Activated T-cell treated with anti-CD3 and anti-CD28 coated beads, Interleukin-2, amount 50 U/mL, for 1 hour (primary cell): ENCODE data around the gene RNASE4.
"Not testable (repeated sequence)": the region's sequence is repeated elsewhere in the genome, so short reads cannot be mapped to it uniquely, and the experiment has no call there.

Source experiments
- DNase-seq: peaks from one replicate; pipeline ENCODE4 v3.0.0-alpha.2; 2020

The RNASE4 gene

DNA sequence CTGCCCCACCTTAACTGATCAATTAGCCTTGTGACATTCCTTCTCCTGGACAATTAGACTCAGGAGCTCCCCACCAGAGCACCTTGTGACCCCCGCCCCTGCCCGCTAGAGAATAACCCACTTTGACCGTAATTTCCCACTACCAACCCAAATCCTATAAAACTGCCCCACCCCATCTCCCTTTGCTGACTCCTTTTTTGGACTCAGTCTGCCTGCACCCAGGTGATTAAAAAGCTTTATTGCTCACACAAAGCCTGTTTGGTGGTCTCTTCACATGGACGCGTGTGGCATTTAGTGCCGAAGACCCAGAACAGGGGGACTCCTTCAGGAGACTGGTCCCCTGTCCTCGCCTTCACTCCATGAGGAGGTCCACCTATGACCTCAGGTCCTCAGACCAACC lies 16.6 kb downstream of the RNASE4 start:
- DNase-seq: not testable (repeated sequence)

GRCh38 chr14:20706657-20707355 lies 22.4 kb downstream of the RNASE4 start:
- no peak for DNase-seq

DNA sequence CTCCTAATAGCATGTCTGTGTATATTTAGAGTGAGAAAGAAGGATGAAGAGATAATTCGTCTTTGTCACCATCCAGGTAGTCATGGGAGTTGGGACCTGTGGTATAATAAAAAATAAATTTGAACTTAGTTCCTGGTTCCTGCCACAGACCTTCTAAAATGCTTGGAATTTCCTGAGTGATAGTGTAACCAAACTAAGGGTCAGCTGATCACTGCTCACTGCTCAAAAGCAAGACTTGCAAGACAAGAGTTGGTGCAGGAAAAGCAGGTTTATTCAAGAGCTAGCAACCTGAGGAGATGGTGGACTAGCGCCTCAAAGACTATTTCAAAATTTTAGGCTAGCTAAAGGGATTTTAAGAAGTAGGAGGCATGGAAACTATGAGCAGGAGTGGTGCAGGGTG lies 23.3 kb downstream of the RNASE4 start:
- DNase-seq: no peak

DNA sequence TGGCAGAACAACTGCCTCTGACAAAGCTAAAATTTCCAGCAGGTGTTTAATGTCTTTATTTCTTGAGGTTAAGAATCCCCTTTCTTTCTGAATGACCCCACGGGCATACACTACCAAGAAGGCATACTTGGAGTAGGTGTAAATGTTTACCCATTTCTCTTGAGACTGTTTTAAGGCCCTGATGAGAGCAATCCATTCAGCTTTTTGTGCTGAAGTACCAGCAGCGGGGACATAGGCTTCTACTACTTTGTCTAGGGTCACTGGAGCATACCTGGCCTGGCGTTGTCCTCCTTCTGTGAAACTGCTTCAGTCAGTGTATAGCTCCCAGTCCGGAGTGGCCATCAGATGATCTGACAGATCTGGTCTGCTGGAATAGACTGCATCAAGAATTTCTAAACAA lies 26.9 kb downstream of the RNASE4 start:
- no peak for DNase-seq

GRCh38 chr14:20711685-20712084 lies 27.3 kb downstream of the RNASE4 start:
- no peak for DNase-seq

- no peak for DNase-seq
Observed at GRCh38 chr14:20712904-20713303, 28.5 kb downstream of the RNASE4 start.

DNA sequence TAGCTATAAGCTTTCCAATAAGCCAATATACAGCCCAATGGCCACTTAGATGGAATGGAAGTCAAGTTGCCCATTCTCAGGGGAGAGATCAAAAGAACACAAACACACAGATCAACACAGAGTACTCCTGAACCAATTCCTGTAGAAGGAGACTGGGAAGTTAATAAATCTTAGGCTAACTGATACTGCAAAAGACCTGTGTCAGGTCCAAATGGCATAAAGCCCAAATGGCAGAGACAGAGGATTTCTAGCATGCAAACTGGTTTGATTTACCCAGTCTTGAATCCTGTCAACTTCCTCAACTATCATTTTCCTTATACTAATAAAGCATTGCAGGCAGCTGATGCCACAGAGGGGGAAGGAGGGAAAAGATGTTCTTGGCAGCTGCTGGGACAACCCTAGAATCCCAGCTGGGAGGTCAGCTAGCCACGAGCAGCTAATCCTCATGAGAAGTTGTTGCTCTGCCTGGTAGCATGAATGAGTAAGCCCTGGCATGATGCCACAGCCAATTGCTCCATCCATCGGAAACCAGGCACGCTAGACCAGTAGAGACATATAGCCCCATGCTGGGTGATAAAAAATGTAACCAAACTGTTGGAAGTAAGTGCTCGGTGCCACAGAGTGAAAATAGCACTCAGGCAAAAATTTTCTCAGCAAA lies 30.4 kb downstream of the RNASE4 start:
- DNase-seq: no peak

DNA sequence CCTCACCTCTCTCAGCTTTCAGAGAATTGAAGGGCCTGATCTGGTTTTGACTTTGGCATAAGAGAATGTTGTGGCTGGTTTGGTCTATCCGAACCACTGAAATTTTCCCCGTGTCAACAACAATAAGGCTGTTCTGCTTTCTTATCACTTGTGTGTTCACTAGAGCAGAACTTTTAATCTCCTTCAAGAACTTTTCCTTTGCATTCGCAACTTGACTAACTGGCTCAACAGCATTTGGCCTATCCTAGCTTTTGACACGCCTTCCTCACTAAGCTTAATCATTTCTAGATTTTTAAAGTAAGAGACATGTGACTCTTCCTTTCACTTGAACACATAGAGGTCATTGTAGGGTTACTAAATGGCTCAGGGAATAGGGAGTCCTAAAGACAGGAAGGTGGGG lies 35.4 kb downstream of the RNASE4 start:
- DNase-seq: no peak

DNA sequence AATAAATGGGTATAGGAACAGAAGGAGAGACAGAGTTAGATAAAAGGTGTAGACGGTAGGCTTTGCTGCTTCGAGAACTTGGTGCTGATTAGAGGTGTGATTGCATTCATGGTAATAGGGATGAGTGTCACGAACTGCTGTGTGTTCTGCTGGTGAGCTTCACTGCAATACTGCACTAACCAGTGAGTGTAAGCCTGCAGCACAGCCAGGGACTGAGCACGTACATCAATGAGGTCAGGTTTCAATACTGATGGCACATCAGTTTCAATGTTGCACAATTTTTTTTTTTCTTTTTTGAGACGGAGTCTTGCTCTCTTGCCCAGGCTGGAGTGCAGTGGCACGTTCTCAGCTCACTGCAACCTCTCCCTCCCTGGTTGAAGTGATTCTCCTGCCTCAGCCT lies 36.4 kb downstream of the RNASE4 start:
- DNase-seq: no peak

DNA sequence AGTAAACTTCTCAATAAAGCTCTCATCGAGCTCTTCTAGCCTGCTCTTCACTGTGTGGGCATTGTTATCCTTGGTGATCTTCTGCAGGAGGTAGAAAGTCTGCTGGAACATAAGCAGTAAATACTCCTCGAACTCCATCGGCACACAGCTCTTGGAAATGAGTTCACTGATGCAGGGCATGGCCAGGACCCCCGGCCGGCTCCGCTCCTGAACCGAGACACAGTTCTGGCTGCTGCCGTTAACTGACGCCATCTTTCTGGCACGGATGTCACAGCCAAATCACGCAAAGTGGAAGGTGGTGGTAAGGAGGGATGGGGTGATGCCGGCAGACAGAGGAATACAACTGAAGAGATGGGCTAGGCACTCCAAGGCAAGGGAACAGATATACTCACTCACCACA lies 37.7 kb downstream of the RNASE4 start:
- no peak for DNase-seq

- no peak for DNase-seq
Observed at GRCh38 chr14:20723488-20723887, 39.1 kb downstream of the RNASE4 start.

- not testable (repeated sequence) for DNase-seq
Observed at GRCh38 chr14:20726121-20726520, 41.8 kb downstream of the RNASE4 start.

DNA sequence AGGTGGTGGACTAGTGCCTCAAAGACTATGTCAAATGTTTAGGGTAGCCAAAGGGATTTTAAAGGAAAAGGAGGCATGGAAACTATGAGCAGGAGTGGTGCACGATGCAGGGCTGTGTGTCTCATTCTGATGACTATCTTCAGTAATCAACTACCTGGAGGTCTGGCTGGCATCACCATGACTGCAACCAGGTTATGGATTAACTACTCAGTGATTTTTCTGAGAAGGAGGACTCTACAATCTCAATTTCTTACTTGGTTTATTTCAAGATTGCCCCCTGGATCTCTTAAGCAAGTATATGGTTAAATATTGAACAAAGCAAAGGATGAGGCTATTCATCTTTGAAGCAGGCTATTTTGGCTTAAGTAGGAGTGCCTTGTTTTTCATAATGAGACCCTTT lies 42.2 kb downstream of the RNASE4 start:
- DNase-seq: no peak

GRCh38 chr14:20730891-20731290 lies 46.5 kb downstream of the RNASE4 start:
- DNase-seq: no peak

- no peak for DNase-seq
Observed at GRCh38 chr14:20732477-20732876, 48.1 kb downstream of the RNASE4 start.

DNA sequence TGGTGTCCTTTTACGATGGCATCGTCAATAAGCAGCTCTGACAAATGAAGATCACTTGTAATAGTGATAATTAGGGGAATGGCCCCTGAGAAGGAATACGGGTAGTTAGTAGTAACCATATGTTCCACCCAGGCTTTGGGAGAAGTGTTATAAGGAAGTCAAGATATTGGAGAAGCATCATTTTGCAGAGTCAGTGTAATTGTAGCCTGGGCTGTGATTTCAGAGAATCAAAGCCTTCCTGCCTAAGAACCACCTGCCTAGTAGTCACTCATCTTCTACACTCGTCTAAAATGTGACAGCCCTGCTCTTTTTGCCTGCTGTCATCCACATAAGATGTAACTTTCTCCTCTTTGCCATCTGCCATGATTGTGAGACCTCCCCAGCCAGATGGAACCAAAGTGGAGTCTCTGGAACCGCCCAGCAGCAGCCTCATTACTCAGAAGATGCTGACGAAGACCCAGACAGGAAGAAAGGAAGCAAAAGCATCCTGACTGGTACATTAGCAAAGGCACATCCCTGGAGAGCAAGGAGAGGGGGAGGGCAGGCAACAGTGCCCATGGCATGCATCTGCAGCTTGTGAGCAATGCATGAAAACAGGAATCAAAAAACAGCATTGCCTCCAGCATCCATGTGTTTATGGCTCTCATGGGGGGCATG lies 48.7 kb downstream of the RNASE4 start:
- DNase-seq: no peak

DNA sequence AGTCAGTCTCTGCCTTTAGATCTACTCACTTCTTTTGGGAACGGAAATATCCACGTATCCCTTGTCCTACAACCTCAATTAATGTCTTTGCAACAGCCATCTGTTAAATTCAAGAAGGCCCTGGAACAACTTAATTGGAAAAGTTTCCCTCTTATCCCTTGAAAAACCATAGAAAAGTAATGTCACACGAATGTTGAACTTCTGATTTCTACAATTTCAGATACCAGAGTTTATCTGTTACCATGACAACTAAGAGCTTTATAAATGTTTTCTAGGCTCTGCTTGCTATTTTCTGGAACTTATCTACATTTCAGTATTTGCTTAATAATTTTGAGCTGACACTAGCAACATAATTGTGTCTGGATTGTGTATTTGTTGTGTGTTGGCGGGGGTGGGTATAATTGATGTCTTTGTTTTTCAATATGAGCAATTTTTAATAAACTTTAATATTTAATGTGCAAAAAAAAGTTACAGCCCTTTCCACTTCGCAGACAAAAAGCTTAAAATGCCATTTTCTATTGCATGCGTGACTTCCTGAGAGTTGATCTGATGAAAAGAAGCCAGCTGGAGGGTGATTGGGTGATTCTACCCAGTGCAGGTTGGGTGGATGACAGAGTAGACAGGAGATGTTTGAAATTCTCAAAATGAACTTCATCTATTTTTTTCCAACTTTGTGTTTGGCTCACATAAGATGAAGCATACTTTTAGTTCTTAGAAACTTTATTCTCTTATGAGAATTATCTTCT lies 49.5 kb downstream of the RNASE4 start:
- DNase-seq: no peak

- no peak for DNase-seq
Observed at GRCh38 chr14:20734430-20734806, 50.1 kb downstream of the RNASE4 start.

DNA sequence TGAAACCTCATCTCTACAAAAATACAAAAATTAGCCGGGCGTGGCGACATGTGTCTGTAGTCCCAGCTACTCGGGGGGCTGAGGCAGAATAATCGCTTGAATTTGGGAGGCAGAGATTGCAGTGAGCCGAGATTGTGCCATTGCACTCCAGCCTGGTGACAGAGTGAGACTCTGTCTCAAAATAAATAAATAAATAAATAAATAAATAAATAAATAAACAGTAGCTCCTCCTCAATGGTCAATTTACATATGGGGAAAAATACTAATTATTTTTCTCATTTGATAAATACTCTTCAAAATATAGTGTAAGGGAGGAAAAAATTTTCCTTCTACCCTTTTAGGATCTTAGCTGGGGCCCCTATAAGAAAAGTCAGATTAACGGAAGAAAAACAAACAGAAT lies 53.9 kb downstream of the RNASE4 start:
- DNase-seq: not testable (repeated sequence)

DNA sequence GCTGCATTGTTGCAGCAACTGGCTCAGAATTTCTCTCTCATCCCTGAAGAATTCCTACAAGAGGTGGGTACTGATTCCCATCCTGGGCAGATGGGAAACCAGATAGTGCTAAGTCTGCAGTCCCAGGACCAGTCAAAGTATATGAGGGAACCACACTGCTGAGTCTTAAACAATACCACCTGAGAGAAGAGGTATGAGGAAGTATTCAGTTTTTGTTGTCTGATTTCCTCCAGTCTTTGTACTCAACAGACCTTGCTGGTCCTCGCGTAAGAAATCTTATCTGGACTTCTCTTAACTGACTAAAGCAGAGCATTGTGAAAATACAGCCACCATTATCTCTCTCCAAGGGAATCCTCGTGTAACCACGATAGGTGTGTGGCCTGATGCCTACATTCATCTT lies 57.8 kb downstream of the RNASE4 start:
- no peak for DNase-seq

DNA sequence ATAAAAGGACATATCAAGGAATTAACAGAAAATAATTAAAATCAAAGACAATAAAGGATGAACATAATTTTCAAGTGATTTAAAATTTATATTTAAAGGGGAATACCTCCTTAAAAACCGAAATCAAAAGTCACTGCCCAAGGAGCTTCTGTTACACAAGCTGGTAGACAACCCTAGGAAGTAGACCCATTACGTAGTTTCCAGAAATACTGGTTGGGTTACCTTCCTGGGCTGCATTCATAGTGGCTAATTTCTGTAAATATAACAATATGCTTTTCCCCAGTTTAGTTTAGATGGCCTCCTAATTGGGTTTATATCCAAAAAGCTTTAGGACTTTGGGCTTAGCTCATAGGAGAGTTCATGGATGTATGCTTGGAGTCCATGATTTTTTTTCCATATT lies 59.2 kb downstream of the RNASE4 start:
- no peak for DNase-seq

- DNase-seq: no peak
Observed at GRCh38 chr14:20745571-20746358, 61.4 kb downstream of the RNASE4 start, which contains the start of gene EDDM3A. EDDM3A (plus strand) TSS chr14:20745887; CDS start chr14:20747581, 1,694 bp downstream.

- no peak for DNase-seq
Observed at GRCh38 chr14:20746566-20746965, 62.2 kb downstream of the RNASE4 start.
